HUES48 (cell line): ENCODE data around the gene PID1.

Experiments used
- H3K27ac ChIP-seq: one replicate; pipeline ENCODE4 v1.7.0; 2013; ENCODE audit warnings: low read depth, low read length, inconsistent platforms
- H3K27me3 ChIP-seq: 2 replicates; pipeline ENCODE4 v1.6.1; 2013; ENCODE audit warnings: mild to moderate bottlenecking, low read length; ENCODE audit not compliant: control insufficient read depth, insufficient read depth
- H3K36me3 ChIP-seq: 2 replicates; pipeline ENCODE4 v1.6.1; 2013; ENCODE audit warnings: low read length; ENCODE audit not compliant: control insufficient read depth, insufficient read depth
- H3K4me1 ChIP-seq: 2 replicates; pipeline ENCODE4 v1.6.1; 2013; ENCODE audit warnings: mild to moderate bottlenecking, low read length; ENCODE audit not compliant: control insufficient read depth, insufficient read depth
- H3K4me3 ChIP-seq: 2 replicates; pipeline ENCODE4 v1.5.1; 2013; ENCODE audit warnings: mild to moderate bottlenecking, low read depth, low read length
- H3K9ac ChIP-seq: 2 replicates; pipeline ENCODE4 v1.6.1; 2013; ENCODE audit warnings: mild to moderate bottlenecking, low read depth, low read length, moderate library complexity
- H3K9me3 ChIP-seq: 2 replicates; pipeline ENCODE4 v1.6.1; 2013; ENCODE audit warnings: low read length; ENCODE audit not compliant: control insufficient read depth, insufficient read depth

The PID1 gene

DNA sequence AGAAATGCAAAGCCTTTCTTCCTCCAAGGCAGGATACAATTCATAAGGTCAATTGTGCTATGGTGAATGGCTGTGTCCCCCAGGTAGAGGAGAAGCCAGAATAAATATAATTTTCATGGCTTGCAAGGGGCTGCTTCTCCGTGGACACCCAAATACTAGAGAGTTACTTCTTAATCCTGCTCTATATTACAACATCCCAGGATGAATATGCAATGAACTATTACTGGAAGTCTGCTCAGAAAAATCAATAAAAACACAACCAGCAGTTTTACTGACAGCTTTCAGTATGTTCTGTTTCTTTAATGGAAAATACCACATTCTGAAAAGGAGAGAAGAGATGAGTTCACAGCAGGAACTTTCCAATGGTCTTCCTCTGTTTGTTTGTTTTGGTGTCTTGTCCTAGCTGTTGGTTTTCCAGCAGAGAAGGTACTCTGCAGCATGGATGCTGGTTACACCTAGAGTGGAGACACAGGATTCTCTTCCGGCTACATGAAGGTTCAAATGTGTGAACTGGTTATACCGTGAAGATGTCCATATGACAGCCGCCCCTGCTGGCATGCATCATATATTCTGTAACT, 213.0 kb downstream of the PID1 start:
- no peaks in the 10 kb centered on the region for H3K27me3 ChIP-seq
- H3K36me3 ChIP-seq: no peaks in the 10 kb centered on the region
- H3K4me3 ChIP-seq: no peak overlapping the region
- no peak overlapping the region for H3K9ac ChIP-seq
- H3K4me1 ChIP-seq: 0 out of 2 replicates have a peak, but pooled peaks cover 6% of the 10 kb centered on the region
- H3K9me3 ChIP-seq: no peaks in the 10 kb centered on the region
- H3K27ac ChIP-seq: no peak overlapping the region

GRCh38 chr2:229054311-229054710, 216.8 kb downstream of the PID1 start:
- Histone ChIP-seq H3K4me3 (no peak overlapping the region), H3K36me3 (no peaks in the 10 kb centered on the region), H3K27ac (no peak overlapping the region), H3K4me1 (0 out of 2 replicates have a peak, but pooled peaks cover 6% of the 10 kb centered on the region), H3K27me3 (no peaks in the 10 kb centered on the region), H3K9me3 (no peaks in the 10 kb centered on the region), H3K9ac (no peak overlapping the region)

GRCh38 chr2:229051798-229052197, 219.3 kb downstream of the PID1 start:
- Histone ChIP-seq H3K27me3 (no peaks in the 10 kb centered on the region), H3K9ac (no peak overlapping the region), H3K36me3 (no peaks in the 10 kb centered on the region), H3K27ac (no peak overlapping the region), H3K4me3 (no peak overlapping the region), H3K9me3 (no peaks in the 10 kb centered on the region), H3K4me1 (0 out of 2 replicates have a peak, but pooled peaks cover 4% of the 10 kb centered on the region)

GRCh38 chr2:229050133-229050532, 221.0 kb downstream of the PID1 start:
- Histone ChIP-seq H3K27me3 (no peaks in the 10 kb centered on the region), H3K27ac (no peak overlapping the region), H3K36me3 (no peaks in the 10 kb centered on the region), H3K9ac (no peak overlapping the region), H3K4me3 (no peak overlapping the region), H3K4me1 (0 out of 2 replicates have a peak, but pooled peaks cover 4% of the 10 kb centered on the region), H3K9me3 (no peaks in the 10 kb centered on the region)

DNA sequence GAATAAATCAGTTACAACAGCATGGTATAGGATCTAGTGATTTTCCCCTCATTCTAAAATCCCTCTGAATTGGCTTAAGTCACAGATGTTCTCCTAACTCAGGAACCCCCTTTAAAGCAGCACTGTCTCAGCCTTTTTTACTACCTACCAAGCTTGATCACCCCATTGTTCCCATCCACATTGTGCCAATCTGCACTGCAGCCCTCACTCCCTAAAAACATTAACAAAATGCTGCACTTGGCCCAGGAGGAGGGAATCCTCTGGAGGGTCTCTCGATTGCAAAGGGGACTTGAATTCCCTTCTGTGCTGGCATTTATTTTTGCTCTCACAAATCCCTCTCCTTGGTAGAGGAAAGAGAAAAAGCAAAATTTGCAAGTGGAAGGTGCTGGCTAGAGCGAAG, 223.0 kb downstream of the PID1 start:
- no peak overlapping the region for H3K4me3 ChIP-seq
- 0 out of 2 replicates have a peak, but pooled peaks cover 4% of the 10 kb centered on the region for H3K4me1 ChIP-seq
- H3K36me3 ChIP-seq: no peaks in the 10 kb centered on the region
- no peaks in the 10 kb centered on the region for H3K9me3 ChIP-seq
- H3K27ac ChIP-seq: no peak overlapping the region
- H3K27me3 ChIP-seq: no peaks in the 10 kb centered on the region
- H3K9ac ChIP-seq: no peak overlapping the region

- Histone ChIP-seq H3K9me3 (no peaks in the 10 kb centered on the region), H3K36me3 (no peaks in the 10 kb centered on the region), H3K4me3 (no peak overlapping the region), H3K27ac (no peak overlapping the region), H3K4me1 (0 out of 2 replicates have a peak, but pooled peaks cover 4% of the 10 kb centered on the region), H3K9ac (no peak overlapping the region), H3K27me3 (no peaks in the 10 kb centered on the region)
These were observed 225.4 kb downstream of the PID1 start for GRCh38 chr2:229045671-229046070.

DNA sequence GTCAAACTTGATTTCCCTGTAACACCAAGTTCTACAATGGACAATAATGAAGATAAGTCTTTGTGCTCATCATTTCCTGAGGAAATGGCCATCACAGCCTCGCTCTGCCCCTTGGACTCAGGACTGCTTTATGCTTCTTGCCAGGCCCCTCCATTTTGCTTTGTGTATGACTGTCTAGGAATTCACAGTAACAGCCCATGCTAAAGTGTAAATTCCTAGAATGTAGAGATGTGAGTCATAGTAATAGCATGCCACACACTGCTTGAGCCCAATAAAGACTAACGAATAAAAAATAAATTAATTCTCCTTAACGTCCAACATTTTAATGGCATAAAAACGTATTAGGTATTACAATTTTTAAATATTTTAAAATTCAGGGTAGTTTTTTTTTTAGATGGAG, 226.5 kb downstream of the PID1 start:
- Histone ChIP-seq H3K27ac (no peak overlapping the region), H3K9ac (no peak overlapping the region), H3K4me1 (0 out of 2 replicates have a peak, but pooled peaks cover 4% of the 10 kb centered on the region)

GRCh38 chr2:229043681-229044080, 227.4 kb downstream of the PID1 start:
- no peak overlapping the region for H3K27ac ChIP-seq
- H3K27me3 ChIP-seq: no peaks in the 10 kb centered on the region
- no peaks in the 10 kb centered on the region for H3K36me3 ChIP-seq
- no peak overlapping the region for H3K9ac ChIP-seq
- H3K4me3 ChIP-seq: no peak overlapping the region
- H3K9me3 ChIP-seq: no peaks in the 10 kb centered on the region
- 0 out of 2 replicates have a peak, but pooled peaks cover 4% of the 10 kb centered on the region for H3K4me1 ChIP-seq

More for the DNA sequence above, 226.5 kb downstream of the PID1 start:
- Histone ChIP-seq H3K4me3 (no peak overlapping the region), H3K9me3 (no peaks in the 10 kb centered on the region), H3K27me3 (no peaks in the 10 kb centered on the region), H3K36me3 (no peaks in the 10 kb centered on the region)

GRCh38 chr2:229042349-229042748, 228.7 kb downstream of the PID1 start:
- Histone ChIP-seq H3K9ac (no peak overlapping the region), H3K4me3 (no peak overlapping the region), H3K4me1 (no peaks in the 10 kb centered on the region), H3K9me3 (no peaks in the 10 kb centered on the region), H3K36me3 (no peaks in the 10 kb centered on the region), H3K27me3 (no peaks in the 10 kb centered on the region), H3K27ac (no peak overlapping the region)

GRCh38 chr2:229041691-229042090, 229.4 kb downstream of the PID1 start:
- Histone ChIP-seq H3K27ac (no peak overlapping the region), H3K9me3 (no peaks in the 10 kb centered on the region), H3K9ac (no peak overlapping the region), H3K36me3 (no peaks in the 10 kb centered on the region), H3K27me3 (no peaks in the 10 kb centered on the region), H3K4me1 (no peaks in the 10 kb centered on the region), H3K4me3 (no peak overlapping the region)

GRCh38 chr2:229037621-229038020, 233.5 kb downstream of the PID1 start:
- Histone ChIP-seq H3K27me3 (no peaks in the 10 kb centered on the region), H3K4me1 (no peaks in the 10 kb centered on the region), H3K4me3 (no peak overlapping the region), H3K9me3 (no peaks in the 10 kb centered on the region), H3K27ac (no peak overlapping the region), H3K36me3 (no peaks in the 10 kb centered on the region), H3K9ac (no peak overlapping the region)
